GM12878 (cell line): ENCODE data around the gene SYNCRIP. TPM values are rescaled to one million over a fixed set of nuclear protein-coding genes. Genes with fewer than 3 reads are reported as not detected.

Source experiments
- ATAC-seq: fragments of 200-7000 bp; cut with Tn5 transposase; 3 replicates; pipeline ENCODE4 v1.9.1; 2020; ENCODE audit warnings: mild to moderate bottlenecking, moderate library complexity
- BruUV-seq: library from RNA; stranded (reverse); fragments of 400-500 nt; replicated peaks from 2 replicates; lab custom pipeline; 2021; lab: Mats Ljungman, UMichigan
- CTCF ChIA-PET: fragments of 300-600 bp; sonication (Branson Sonifier 250); formaldehyde crosslinking; extraction: SDS; loops from one replicate; lab custom pipeline; 2021; ENCODE audit warnings: inconsistent platforms; lab: Yijun Ruan, JAX
- POLR2A ChIA-PET: fragments of 350-600 bp; formaldehyde crosslinking; extraction: SDS; loops from one replicate; lab custom pipeline; 2021; ENCODE audit warnings: inconsistent platforms; lab: Charles Lee
- RAD21 ChIA-PET: fragments of 300-600 bp; sonication (Branson Sonifier 250); formaldehyde crosslinking; loops from one replicate; lab custom pipeline; 2023; ENCODE audit warnings: antibody characterized with exemption; ENCODE audit not compliant: unreplicated experiment; lab: Charles Lee
- SMC1A ChIA-PET: fragments of 300-600 bp; sonication (Branson Sonifier 250); formaldehyde crosslinking; loops from one replicate; lab custom pipeline; 2023; ENCODE audit not compliant: unreplicated experiment, uncharacterized antibody; lab: Charles Lee
- DNase-seq: peaks from one replicate; pipeline ENCODE4 v3.0.0-alpha.2; 2011; ENCODE audit warnings: low read depth, low spot score
- FAIRE-seq: peaks from 3 replicates; lab custom pipeline; 2011; peaks lifted over from hg19 to GRCh38; lab: Jason Lieb, UNC
- H2AFZ ChIP-seq: 2 replicates; pipeline ENCODE4 v1.6.0; 2011; ENCODE audit warnings: low read depth, low read length, control low read depth; ENCODE audit not compliant: control insufficient read depth
- H3K27ac ChIP-seq: 2 replicates; pipeline ENCODE4 v1.5.1; 2011; ENCODE audit warnings: control low read depth; ENCODE audit not compliant: control insufficient read depth, insufficient read depth
- H3K27me3 ChIP-seq, 2 experiments: replicated peaks in 1 of 2; 2 replicates each; pipeline versions ENCODE4 v1.6.0 to v1.6.1; 2011; ENCODE audit warnings: low read length in 1 of 2; ENCODE audit not compliant: control insufficient read depth in 2 of 2, insufficient read depth in 2 of 2
- H3K36me3 ChIP-seq, 2 experiments: 2 replicates each; pipeline ENCODE4 v1.5.1; 2011; ENCODE audit warnings: low read length in 1 of 2; ENCODE audit not compliant: control insufficient read depth in 2 of 2, insufficient read depth in 2 of 2
- H3K4me1 ChIP-seq: 2 replicates; pipeline ENCODE4 v1.6.1; 2011; ENCODE audit warnings: mild to moderate bottlenecking, low read length, moderate library complexity, mixed read lengths; ENCODE audit not compliant: control insufficient read depth, insufficient read depth
- H3K4me2 ChIP-seq: 2 replicates; pipeline ENCODE4 v1.6.0; 2011; ENCODE audit warnings: control low read depth; ENCODE audit not compliant: control insufficient read depth, insufficient read depth
- H3K4me3 ChIP-seq: fragments of 200-600 bp; sonication (generic); 2 replicates; pipeline ENCODE4 v1.5.1; 2016
- H3K79me2 ChIP-seq: 2 replicates; pipeline ENCODE4 v1.6.0; 2011; ENCODE audit warnings: low read length; ENCODE audit not compliant: control insufficient read depth, insufficient read depth
- H3K9ac ChIP-seq: 2 replicates; pipeline ENCODE4 v1.8.0; 2011; ENCODE audit warnings: low read length, control low read depth, mixed read lengths; ENCODE audit not compliant: control insufficient read depth, insufficient read depth
- H3K9me3 ChIP-seq: replicated peaks from 3 replicates; pipeline ENCODE4 v1.5.1; 2011; ENCODE audit warnings: mild to moderate bottlenecking, low read length; ENCODE audit not compliant: control insufficient read depth, insufficient read depth
- H4K20me1 ChIP-seq: 2 replicates; pipeline ENCODE4 v1.6.0; 2011; ENCODE audit not compliant: control insufficient read depth, insufficient read depth
- ATF3 ChIP-seq: IDR thresholded peaks from 2 replicates; pipeline ENCODE4 v1.6.1; 2011; ENCODE audit warnings: low read depth, mild to moderate bottlenecking, low read length, moderate library complexity, borderline replicate concordance; ENCODE audit errors: extremely low read depth
- CTCF ChIP-seq, 3 experiments: IDR thresholded peaks in 2 of 3; conservative IDR thresholded peaks in 1 of 3; 2 replicates each; pipeline ENCODE4 v1.5.1; 2011; ENCODE audit warnings: low read depth in 3 of 3, low read length in 3 of 3, mild to moderate bottlenecking in 3 of 3, control low read depth in 2 of 3, moderate library complexity in 2 of 3, inconsistent platforms in 1 of 3, mixed read lengths in 1 of 3; ENCODE audit not compliant: control insufficient read depth in 2 of 3, insufficient read depth in 1 of 3; ENCODE audit errors: extremely low read depth in 1 of 3
- FOS ChIP-seq: IDR thresholded peaks from 3 replicates; pipeline ENCODE4 v1.6.1; 2011; ENCODE audit warnings: borderline replicate concordance; ENCODE audit not compliant: insufficient read length; ENCODE audit errors: extremely low read depth
- IKZF2 ChIP-seq, 2 experiments: fragments of 450-650 bp; IDR thresholded peaks; 2 replicates each; pipeline ENCODE4 v1.6.1; 2017; ENCODE audit warnings: mild to moderate bottlenecking in 2 of 2, moderate library complexity in 2 of 2
- PRDM15 ChIP-seq: fragments of 450-650 bp; formaldehyde crosslinking; IDR thresholded peaks from 2 replicates; pipeline ENCODE4 v1.4.0; 2020; ENCODE audit warnings: mild to moderate bottlenecking, moderate library complexity
- WGBS: methylation state at CpG from one replicate; pipeline ENCODE4 v1.1.6; 2016; ENCODE audit warnings: low lambda C conversion rate; ENCODE audit not compliant: insufficient replicate concordance, insufficient coverage; ENCODE audit errors: missing lambda C conversion rate; 5-methylcytosine and 5-hydroxymethylcytosine counted together
- in situ Hi-C: fragments of 300-500 bp; cut with MboI; formaldehyde crosslinking; loops from 9 replicates; pipeline ENCODE4 v1.14.3; 2018; ENCODE audit warnings: mixed read lengths
- intact Hi-C: fragments of 100-400 bp; cut with micrococcal nuclease; formaldehyde crosslinking; loops from one replicate; pipeline ENCODE4 v1.14.2; 2022; ENCODE audit not compliant: unreplicated experiment
- polyA plus RNA-seq, 11 experiments: library from polyadenylated mRNA; depleted of rRNA in 4 of 11; unstranded in 6 of 11; stranded (reverse) in 5 of 11; fragments of >200 nt; fragmentation: Nextera tagmentation in 4 of 11; fragmentation: Illumina TruSeq in 1 of 11; extraction: Ambion mirVana in 4 of 11; extraction: Trizol in 1 of 11; gene quantifications; 1 replicate in 1 of 11; 2 replicates in 10 of 11; pipeline versions ENCODE4 v1.2.1 to v1.2.3, GENCODE V29; 2011 to 2016; ENCODE audit warnings: inconsistent platforms in 2 of 11, missing spikeins in 2 of 11, low read depth in 1 of 11
- total RNA-seq, 4 experiments: library from RNA; depleted of rRNA in 3 of 4; stranded (reverse); fragments of >200 nt in 3 of 4; fragmentation: Illumina TruSeq in 1 of 4; extraction: Trizol in 1 of 4; gene quantifications; 2 replicates each; pipeline versions ENCODE4 v1.2.1 to v1.2.3, GENCODE V29; 2013 to 2021

Gene SYNCRIP
- total and polyA plus RNA-seq, 10 of the 15 experiments (the other 5 are each of a cell fraction or from before 2014, with no cell fraction given): 28.4 to 255 (median 131) TPM

- H3K79me2 ChIP-seq: no peaks in the 10 kb centered on the region
- no peak overlapping the region for H3K9ac ChIP-seq
- no peaks in the 10 kb centered on the region for H3K27me3 ChIP-seq
- in situ Hi-C loops: no loop called here
- ChIA-PET POLR2A (interaction anchor here (0.6 kb wide), 1 partner anchor 82 kb away, joined by 3 read pairs; no protein-coding TSS in a partner anchor), CTCF (no interaction called here), RAD21 (no interaction called here), SMC1A (interaction anchor here (1.0 kb wide), 1 partner anchor 10 kb away, joined by 3 read pairs; no protein-coding TSS in a partner anchor)
- FAIRE-seq (no peak), DNase-seq (no peak), ATAC-seq (no peak)
- H3K4me2 ChIP-seq: no peak overlapping the region
- H3K4me3 ChIP-seq: no peak overlapping the region
- no peaks in the 10 kb centered on the region; the same call in 1 of the 3 replicates for H3K9me3 ChIP-seq
- no peaks in the 10 kb centered on the region for H3K36me3 ChIP-seq
- H2AFZ ChIP-seq: no peak overlapping the region
- H4K20me1 ChIP-seq: no peaks in the 10 kb centered on the region
- WGBS: 90% methylated on average over 6 of the region's 6 CpGs
- TF ChIP-seq IKZF2 (IDR thresholded peaks at IDR 0.05) (no peak), PRDM15 (CRISPR knock-in tag) (no peak), ATF3 (no peak), FOS (no peak), CTCF (IDR thresholded peaks at IDR 0.05 in 2 of 3, conservative IDR thresholded peaks at IDR 0.05 in 1 of 3; ENCODE audit: control insufficient read depth in 2 of 3, extremely low read depth in 1 of 3, insufficient read depth in 1 of 3, low read depth in 3 of 3, low read length in 3 of 3) (0 out of 6 replicates have a peak, but pooled peaks of 1 of the 3 experiments have one; percentile 2)
- no peak overlapping the region for H3K27ac ChIP-seq
- BruUV-seq: no TSS peak
- no peaks in the 10 kb centered on the region for H3K4me1 ChIP-seq
- intact Hi-C loops: no loop called here
Observed at GRCh38 chr6:85660181-85660611, 17.5 kb upstream of the SYNCRIP start.
